Effector memory CD4-positive, alpha-beta T cell (primary cell): ENCODE results near the gene PTBP3.

ENCODE experiments used
- DNase-seq, 3 donors: peaks; one replicate each; pipeline ENCODE4 v3.0.0-alpha.2; 2020
- H3K27ac ChIP-seq: 2 replicates; pipeline ENCODE4 v1.7.0; 2013; ENCODE audit warnings: mild to moderate bottlenecking, low read length, moderate library complexity; ENCODE audit not compliant: insufficient read depth, poor library complexity, severe bottlenecking
- H3K27me3 ChIP-seq: replicated peaks from 2 replicates; pipeline ENCODE4 v1.7.0; 2013; ENCODE audit warnings: mild to moderate bottlenecking, low read length; ENCODE audit not compliant: insufficient read depth, control insufficient read depth, poor library complexity, severe bottlenecking
- H3K36me3 ChIP-seq: 2 replicates; pipeline ENCODE4 v1.7.0; 2013; ENCODE audit warnings: mild to moderate bottlenecking, low read length, moderate library complexity; ENCODE audit not compliant: control insufficient read depth, insufficient read depth
- H3K4me1 ChIP-seq: 2 replicates; pipeline ENCODE4 v1.7.0; 2013; ENCODE audit warnings: low read length, mild to moderate bottlenecking; ENCODE audit not compliant: control insufficient read depth, insufficient read depth, poor library complexity, severe bottlenecking
- H3K4me3 ChIP-seq: 2 replicates; pipeline ENCODE4 v1.7.0; 2013; ENCODE audit warnings: low read length, low read depth, mild to moderate bottlenecking; ENCODE audit not compliant: insufficient read depth, poor library complexity, severe bottlenecking
- H3K9me3 ChIP-seq: 2 replicates; pipeline ENCODE4 v1.7.0; 2013; ENCODE audit warnings: mild to moderate bottlenecking, low read length, moderate library complexity; ENCODE audit not compliant: control insufficient read depth

Gene PTBP3

DNA sequence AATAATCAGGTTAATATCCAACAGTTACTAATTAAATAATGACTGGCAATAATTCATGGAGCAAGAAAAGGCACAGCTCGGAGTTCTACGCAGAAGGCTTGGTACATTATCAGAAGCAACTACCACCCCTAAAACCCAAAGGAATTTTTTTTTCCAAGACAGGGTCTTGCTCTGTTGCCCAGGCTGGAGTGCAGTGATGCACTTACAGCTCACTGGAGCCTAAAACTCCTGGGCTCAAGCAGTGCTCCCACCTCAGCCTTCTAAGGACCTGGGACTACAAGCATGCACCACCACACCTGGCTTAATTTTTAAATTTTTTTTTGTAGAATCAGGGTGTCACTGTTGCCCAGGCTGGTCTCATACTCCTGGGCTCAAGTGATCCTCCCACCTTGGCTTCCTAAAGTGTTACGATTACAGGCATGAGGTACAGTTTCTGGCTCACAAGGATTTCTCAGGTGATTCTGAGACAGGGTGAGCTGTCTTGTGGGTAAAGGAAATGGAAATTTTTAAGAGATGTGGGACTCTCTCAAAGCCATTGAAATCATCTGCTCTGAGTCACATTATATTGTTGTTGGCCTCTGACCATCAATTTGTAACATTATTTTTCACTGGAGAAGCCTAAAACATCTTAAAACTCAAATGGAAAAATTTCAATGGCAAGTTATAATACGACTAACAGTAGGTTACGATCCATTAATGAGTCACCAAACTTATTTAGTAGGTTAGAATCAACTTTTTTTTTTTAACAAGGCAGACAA, 26.8 kb upstream of the PTBP3 start:
- no peak overlapping the region for H3K4me3 ChIP-seq
- H3K9me3 ChIP-seq: no peaks in the 10 kb centered on the region
- no peak for DNase-seq
- peaks cover 2% of the 10 kb centered on the region for H3K4me1 ChIP-seq
- no peaks in the 10 kb centered on the region for H3K27me3 ChIP-seq
- no peak overlapping the region for H3K27ac ChIP-seq
- H3K36me3 ChIP-seq: no peaks in the 10 kb centered on the region

DNA sequence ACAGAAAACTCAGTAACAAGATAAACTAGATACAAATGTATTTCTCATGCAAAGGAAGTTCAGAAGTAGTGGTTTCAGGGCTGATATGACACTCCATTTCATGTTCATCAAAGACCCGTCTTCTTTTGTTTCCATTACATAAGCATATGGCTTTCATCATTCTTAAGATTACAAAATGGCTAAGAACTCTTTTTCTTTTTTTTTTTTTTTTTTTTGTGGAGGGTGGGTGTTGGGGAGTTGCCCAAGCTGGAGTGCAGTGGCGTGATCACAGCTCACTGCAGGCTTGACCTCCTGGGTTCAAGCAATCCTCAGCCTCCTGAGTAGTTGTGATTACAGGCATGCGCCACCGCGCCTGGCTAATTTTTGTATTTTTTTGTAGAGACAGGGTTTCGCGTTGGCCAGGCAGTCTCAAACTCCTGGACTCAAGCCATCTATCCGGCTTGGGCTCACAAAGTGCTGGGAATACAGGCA, 22.0 kb upstream of the PTBP3 start:
- DNase-seq: no peak
- H3K27ac ChIP-seq: no peak overlapping the region
- H3K27me3 ChIP-seq: no peaks in the 10 kb centered on the region
- H3K9me3 ChIP-seq: no peaks in the 10 kb centered on the region
- no peaks in the 10 kb centered on the region for H3K4me1 ChIP-seq
- no peak overlapping the region for H3K4me3 ChIP-seq
- H3K36me3 ChIP-seq: no peaks in the 10 kb centered on the region

DNA sequence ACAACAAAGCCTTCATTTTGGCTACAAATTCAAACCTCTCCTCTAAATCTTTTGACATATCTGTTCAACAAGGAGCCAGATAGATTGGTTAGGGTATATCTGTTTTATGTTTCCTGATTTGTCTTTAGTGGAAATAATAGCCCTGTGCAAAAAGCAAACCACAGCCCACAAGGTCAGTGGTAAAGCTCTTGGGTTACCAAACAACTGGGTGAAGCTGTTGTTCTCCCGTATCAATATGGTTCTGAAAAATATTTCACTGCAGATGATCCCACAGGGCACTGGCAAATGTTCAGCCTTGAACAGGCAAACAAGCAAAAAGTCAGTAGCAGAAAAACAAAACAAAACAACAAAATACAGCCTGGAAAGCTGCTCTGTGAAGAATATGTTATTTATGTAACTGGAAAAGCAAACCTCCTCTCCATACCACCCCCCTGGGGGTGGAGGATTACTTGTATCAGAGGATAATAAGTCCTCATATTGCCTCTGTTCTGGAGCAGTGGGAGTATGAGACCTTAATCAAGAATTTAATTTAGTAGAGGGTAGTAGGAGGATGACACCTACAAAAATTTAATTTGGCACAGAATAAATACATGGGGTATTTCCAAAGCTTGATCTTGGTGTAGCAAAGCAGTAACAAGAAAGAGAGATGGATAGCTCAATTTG, 20.8 kb upstream of the PTBP3 start:
- H3K9me3 ChIP-seq: no peaks in the 10 kb centered on the region
- H3K4me3 ChIP-seq: no peak overlapping the region
- no peaks in the 10 kb centered on the region for H3K27me3 ChIP-seq
- H3K4me1 ChIP-seq: no peaks in the 10 kb centered on the region
- no peak overlapping the region for H3K27ac ChIP-seq
- H3K36me3 ChIP-seq: no peaks in the 10 kb centered on the region
- DNase-seq: no peak

DNA sequence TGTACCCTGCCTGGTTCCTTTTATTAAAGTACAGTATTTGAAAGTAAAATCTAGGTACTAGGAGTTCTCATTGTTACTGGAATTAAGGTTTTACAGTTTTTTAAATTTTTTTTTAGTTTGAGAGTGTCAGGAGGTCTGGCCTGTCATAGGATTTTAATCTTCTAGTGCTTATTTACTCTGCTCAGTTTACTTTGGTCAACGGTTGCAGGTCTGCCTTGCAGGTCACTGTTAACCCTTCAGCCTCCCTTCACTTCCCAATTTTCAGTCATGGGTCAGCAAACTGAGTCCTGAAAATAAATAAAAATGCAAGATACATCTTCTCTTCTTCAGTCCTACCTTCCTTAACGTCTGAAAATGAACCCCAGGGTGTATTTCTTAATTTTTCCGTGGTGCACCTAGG, 18.8 kb upstream of the PTBP3 start:
- Histone ChIP-seq H3K36me3 (no peaks in the 10 kb centered on the region), H3K4me3 (no peak overlapping the region), H3K27ac (no peak overlapping the region), H3K27me3 (no peaks in the 10 kb centered on the region), H3K4me1 (no peaks in the 10 kb centered on the region), H3K9me3 (no peaks in the 10 kb centered on the region)
- DNase-seq: no peak

DNA sequence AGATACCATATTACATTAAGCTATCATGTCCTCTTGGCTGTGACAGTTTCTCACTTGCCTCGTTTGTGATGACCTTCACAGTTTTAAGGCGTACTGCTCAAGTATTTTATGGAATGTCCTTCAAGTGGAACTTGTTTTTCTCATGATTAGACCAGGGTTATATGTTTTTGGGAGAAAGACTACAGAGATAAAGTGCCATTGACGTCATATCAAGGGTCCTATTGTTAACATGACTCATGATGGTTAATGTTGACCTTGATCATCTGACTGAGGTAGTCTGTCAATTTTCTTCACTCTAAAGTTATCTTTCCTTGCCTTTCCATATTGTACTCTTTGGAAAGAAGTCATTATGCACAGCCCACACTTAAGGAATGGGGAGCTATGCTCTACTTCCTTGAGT, 17.8 kb upstream of the PTBP3 start:
- H3K4me3 ChIP-seq: no peak overlapping the region
- H3K27me3 ChIP-seq: no peaks in the 10 kb centered on the region

DNA sequence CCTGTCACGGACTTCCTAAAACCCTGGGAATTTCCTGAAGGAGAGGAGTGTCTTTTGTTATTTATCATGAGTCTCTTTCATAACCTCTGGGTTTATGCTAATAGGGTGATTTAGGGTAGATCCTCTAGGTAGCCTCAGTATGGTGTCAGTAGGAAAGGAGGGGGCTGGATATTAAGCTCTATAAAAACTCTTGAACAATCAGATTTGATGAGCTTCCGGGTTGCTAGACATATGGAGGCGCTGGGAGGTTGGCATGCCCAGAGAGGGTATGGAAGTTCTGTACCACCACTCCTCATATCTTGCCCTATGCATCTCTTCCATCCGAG, 15.6 kb upstream of the PTBP3 start:
- H3K4me3 ChIP-seq: no peak overlapping the region
- no peaks in the 10 kb centered on the region for H3K4me1 ChIP-seq

More for the DNA sequence above, 17.8 kb upstream of the PTBP3 start:
- no peak for DNase-seq
- H3K9me3 ChIP-seq: no peaks in the 10 kb centered on the region
- no peaks in the 10 kb centered on the region for H3K36me3 ChIP-seq
- no peaks in the 10 kb centered on the region for H3K4me1 ChIP-seq
- no peak overlapping the region for H3K27ac ChIP-seq

DNA sequence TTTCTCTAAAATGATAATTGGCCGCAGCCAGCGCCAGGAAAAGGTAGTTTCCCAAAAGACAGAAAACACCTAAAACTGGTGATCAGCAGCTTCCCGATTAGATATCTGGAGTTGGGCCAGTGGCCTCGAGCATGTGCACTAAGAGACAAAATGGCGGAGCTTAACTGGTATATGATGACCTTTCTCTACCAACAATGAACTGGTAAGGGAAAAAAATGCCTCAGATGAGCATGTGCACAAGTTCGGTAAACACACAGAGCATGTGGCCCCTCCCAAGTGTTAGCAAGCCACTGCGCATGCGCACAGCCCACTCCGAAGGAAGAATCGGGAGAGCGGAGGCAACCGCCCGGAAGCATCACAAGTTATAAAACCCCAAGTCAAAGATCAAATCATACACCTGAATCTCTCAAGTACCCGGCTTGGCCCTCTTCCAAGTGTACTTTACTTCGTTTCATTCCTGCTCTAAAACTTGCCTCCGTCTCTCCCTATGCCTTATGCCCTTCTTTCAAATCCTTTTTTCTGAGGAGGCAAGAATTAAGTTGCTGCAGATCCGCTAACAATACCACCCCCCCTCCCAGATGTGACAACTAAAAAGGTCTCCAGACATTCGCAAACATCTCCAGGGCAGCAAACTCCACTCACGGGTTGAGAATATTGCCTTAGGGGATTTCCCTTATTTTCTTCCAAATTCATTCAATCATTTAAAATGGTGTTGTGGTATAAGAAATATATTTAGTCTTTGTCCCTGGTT, 15.0 kb upstream of the PTBP3 start:
- H3K36me3 ChIP-seq: no peaks in the 10 kb centered on the region
- H3K27me3 ChIP-seq: no peaks in the 10 kb centered on the region
- H3K27ac ChIP-seq: no peak overlapping the region

More for the DNA sequence above, 15.6 kb upstream of the PTBP3 start:
- Histone ChIP-seq H3K36me3 (no peaks in the 10 kb centered on the region), H3K27ac (no peak overlapping the region), H3K9me3 (no peaks in the 10 kb centered on the region), H3K27me3 (no peaks in the 10 kb centered on the region)
- no peak for DNase-seq

DNA sequence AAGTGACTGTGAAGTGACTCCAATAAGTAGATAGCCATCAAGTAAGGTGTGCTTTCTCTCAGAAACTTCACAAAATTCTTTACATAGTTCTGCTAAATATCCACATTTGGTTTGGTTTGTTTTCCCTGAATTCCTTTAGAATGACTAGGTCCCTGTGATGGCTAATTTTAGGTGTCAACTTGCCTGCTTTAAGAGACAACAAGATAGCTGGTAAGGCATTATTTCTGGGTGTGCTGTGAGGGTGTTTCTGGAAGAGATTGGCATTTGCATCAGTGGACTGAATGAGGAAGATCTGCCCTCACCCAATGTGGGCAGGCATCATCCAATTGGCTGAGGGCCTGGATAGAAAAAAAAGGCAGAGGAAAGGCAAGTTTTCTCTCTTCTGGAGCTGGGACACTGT, 8.3 kb upstream of the PTBP3 start:
- H3K9me3 ChIP-seq: no peaks in the 10 kb centered on the region
- H3K27me3 ChIP-seq: no peaks in the 10 kb centered on the region
- H3K4me1 ChIP-seq: no peaks in the 10 kb centered on the region
- H3K27ac ChIP-seq: no peak overlapping the region
- no peak for DNase-seq
- H3K4me3 ChIP-seq: no peak overlapping the region
- no peaks in the 10 kb centered on the region for H3K36me3 ChIP-seq

More for the DNA sequence above, 15.0 kb upstream of the PTBP3 start:
- DNase-seq: peak; percentile 19 to 67 (median 55)
- Histone ChIP-seq H3K9me3 (no peaks in the 10 kb centered on the region), H3K4me1 (no peaks in the 10 kb centered on the region), H3K4me3 (peak overlapping the region; percentile 5)

DNA sequence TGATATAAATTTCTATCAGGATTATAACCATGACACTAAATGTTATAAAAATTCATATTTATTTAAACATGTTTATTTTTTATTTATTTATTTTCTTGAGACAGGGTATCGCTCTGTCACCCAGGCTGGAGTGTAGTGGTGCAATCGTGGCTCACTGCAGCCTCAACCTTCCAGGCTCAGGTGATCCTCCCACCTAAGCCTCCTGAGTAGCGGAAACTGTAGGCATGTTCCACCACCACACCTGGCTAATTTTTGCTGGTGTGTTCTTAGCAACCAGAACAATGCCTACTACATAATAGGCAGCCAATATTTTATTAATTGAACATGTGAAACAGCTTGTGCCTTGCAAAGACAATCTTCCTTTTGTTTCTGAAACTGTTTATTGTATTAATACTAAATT, 6.5 kb upstream of the PTBP3 start:
- Histone ChIP-seq H3K27me3 (no peaks in the 10 kb centered on the region), H3K4me3 (no peak overlapping the region), H3K36me3 (no peaks in the 10 kb centered on the region), H3K27ac (no peak overlapping the region), H3K9me3 (no peaks in the 10 kb centered on the region), H3K4me1 (peaks cover under 1% of the 10 kb centered on the region)
- no peak for DNase-seq

DNA sequence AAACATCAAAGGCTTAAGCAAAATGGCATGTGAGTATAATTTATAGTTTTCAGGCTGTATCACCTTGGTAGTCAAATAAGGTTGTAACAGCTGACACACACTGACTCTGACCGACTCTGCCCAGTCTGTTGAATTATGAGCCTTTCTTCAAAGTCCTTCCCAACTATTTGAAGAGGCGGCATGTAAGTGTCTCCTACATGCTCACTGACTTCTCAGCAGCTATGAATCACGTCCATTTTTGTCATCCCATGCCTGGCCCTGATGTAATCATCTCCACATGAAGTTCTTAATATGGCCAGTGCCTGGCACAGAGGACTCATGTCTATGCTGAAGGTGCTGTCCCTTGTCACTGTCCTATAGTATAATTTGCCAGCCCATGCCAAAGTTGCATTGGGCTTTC, 5.1 kb upstream of the PTBP3 start:
- H3K9me3 ChIP-seq: no peaks in the 10 kb centered on the region
- DNase-seq: no peak
- no peaks in the 10 kb centered on the region for H3K27me3 ChIP-seq
- H3K4me3 ChIP-seq: no peak overlapping the region
- H3K27ac ChIP-seq: no peak overlapping the region
- peaks cover 9% of the 10 kb centered on the region for H3K4me1 ChIP-seq
- no peaks in the 10 kb centered on the region for H3K36me3 ChIP-seq
